ENCODE results near the gene ANKRD16. TPM values are rescaled to one million over a fixed set of nuclear protein-coding genes. Genes with fewer than 3 reads are reported as not detected.

Gene ANKRD16
- total RNA-seq, 1 donor from 2014 or later = 2.4 TPM

DNA sequence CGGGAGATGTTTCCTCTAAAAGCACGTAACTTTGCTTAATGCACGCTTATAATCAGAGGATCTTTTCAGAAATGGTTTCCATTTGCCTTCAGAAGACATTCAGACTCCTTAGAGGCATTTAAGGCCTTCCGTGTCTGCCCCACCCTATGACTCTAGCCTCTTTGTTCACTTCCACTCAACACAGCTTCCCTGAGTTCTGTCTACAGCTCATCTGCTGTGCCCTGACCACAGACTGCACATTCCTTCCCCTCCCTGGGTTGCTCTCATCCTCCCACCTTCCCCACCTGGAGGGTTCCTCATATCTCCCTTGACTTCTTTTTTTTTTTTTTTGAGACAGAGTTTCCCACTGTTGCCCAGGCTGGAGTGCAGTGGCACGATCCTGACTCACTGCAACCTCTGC is 17.0 kb upstream of the ANKRD16 start:
- intact Hi-C loops (cut with DNase I) = no loop called here
- ATAC-seq (ENCODE audit: poor library complexity) (no peak), DNase-seq (no peak)

DNA sequence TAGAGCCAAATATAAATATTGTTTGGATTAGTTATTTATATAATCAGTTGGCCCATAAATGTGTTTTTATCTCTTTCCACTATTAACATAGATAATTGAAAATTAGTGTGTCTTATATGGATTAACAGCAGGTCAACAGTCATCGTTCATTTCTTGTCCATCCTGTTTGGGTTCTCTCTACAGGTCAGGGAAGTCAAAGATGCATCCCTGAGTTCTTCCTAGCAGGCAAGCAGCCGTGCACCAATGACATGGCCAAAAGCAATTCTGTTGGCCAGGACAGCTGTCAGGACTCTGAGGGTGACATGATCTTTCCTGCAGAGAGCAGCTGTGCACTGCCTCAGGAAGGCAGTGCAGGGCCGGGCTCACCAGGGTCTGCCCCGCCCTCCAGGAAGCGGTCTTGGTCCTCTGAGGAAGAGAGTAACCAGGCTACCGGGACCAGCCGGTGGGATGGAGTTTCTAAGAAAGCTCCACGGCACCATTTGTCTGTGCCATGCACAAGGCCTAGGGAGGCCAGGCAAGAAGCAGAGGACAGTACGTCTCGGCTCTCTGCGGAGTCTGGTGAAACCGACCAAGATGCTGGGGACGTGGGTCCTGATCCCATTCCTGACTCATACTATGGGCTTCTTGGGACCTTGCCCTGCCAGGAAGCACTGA is 16.3 kb upstream of the ANKRD16 start:
- ATAC-seq (ENCODE audit: poor library complexity) = peak; percentile 73
- intact Hi-C loops (cut with DNase I) = no loop called here
- DNase-seq = peak; percentile 63

DNA sequence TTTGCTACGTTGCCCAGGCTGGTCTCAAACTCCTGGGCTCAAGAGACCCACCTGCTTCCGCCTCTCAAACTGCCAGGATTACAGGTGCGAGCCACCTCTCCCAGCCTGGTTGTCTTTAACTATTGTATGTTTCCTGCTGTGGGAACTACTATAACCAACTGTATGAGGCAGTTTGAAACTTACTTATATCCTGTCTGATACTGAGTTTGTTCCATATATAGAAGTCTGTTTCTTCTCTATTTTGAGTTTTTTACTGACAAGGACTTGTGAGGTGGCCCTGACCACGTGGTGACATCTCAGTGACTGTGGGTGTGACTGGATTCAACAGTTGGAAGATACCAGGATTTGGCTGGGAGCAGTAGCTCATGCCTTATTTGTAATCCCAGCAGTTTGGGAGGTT is 14.5 kb upstream of the ANKRD16 start:
- DNase-seq = no peak
- ATAC-seq (ENCODE audit: poor library complexity) = peak; percentile 75
- intact Hi-C loops (cut with DNase I) = no loop called here

DNA sequence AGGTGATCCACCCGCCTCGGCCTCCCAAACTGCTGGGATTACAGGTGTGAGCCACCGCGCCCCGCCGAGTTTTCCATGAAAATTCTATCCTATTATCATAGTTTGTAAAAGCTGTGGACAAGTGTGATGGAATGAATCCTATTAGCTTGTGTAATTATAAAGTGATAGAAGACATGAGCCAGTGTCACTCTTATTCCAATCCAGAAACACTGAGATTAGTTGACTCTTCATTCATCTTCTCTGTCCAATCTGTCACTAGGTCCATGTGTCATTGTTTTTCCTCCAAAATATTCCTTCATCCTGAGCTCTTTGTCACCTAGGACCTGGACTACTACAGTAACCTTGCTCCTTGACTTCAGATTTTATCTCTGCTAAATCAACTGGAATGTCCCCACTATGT is 13.9 kb upstream of the ANKRD16 start:
- ATAC-seq (ENCODE audit: poor library complexity) = peak; percentile 19
- intact Hi-C loops (cut with DNase I) = no loop called here

DNA sequence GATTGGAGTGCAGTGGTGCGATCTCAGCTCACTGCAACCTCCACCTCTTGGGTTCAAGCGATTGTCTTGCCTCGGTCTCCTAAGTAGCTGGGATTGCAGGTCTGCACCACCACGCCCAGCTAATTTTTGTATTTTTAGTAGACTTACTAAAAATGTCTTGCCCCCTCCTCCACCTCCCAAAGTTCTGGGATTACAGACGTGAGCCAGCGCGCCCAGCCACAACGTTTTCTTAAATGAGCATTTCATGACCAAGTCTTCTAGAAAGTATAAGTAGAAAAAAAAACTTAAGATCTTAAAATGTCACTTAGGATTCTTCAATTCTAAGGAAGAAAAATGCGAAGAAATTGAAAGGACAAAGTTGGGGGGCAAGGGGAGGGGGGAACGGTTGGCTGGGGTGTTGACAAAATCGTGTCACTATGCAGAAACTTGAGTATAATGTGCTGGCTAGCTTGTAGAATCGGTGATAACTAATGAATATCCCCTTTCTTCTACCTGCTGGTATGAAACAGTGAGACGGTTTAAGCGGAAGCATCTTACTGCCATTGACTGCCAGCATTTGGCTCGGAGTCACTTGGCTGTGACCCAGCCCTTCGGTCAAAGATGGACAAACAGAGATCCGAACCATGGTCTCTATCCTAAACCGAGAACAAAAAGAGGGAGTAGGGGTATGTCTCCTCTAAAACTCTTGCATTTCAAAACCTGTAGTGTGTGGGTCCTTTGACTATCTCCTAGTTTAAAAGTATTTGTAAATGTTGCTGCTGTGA is 13.0 kb upstream of the ANKRD16 start:
- ATAC-seq (ENCODE audit: poor library complexity) (peak; percentile 41), DNase-seq (peak; percentile 60)
- intact Hi-C loops (cut with DNase I) = no loop called here

More for the DNA sequence above, 13.9 kb upstream of the ANKRD16 start:
- no peak for DNase-seq

DNA sequence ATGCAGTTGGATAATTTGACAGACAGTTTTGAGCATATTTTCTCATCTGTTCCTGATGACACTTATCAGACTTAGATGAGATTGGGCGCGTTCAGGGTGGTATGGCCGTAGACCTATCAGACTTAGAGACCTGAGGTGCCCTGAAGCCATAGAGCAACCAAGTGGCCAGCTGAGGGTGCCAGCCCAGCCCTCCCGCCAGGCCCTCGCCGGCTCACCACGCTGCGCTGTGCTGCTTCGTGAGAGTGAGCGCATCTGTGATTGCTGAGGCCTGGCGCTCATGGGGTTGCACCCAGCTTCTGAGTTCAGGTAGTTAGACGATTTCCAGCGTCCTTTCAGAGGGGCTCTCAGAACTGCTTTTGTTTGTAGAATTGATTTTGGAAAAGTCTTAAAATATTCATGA is 10.6 kb upstream of the ANKRD16 start:
- intact Hi-C loops (cut with DNase I) = no loop called here
- ATAC-seq (ENCODE audit: poor library complexity) = no peak
- DNase-seq = no peak

DNA sequence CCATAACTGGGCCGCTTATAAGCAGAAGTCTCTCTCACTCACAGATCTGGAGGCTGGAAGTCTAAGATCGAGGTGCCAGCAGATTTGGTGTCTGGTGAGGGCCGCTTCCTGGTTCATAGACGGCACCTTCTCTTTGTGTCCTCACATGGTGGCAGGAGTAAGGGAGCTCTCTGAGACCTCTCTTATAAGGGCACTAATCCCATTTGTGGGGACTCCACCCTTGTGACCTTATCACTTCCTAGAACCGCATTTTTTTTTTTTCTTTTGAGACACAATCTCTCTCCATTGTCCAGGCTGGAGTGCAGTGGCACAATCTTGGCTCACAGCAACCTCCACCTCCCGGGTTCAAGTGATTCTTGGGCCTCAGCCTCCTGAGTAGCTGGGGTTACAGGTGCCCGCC is 8.5 kb upstream of the ANKRD16 start:
- ATAC-seq (ENCODE audit: poor library complexity) = no peak
- intact Hi-C loops (cut with DNase I) = no loop called here
- no peak for DNase-seq

DNA sequence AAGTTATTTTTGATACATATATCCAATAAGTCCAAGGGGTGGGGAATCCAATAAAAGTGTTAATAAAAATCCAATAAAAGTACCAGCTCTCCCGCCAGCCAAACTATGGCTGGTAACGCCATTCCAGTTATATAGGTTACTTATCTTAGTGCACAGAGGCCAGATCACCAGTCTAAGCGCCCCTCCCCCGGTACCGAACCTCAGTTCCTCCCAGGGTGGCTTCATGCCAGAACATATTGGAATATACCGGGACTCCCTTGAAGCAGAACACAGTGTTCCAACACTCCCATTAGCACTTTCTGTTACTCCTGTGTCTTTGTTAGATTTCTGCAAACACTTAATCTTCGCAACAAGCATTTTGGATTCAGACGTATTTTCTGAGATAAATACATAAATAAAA is 7.8 kb upstream of the ANKRD16 start:
- ATAC-seq (ENCODE audit: poor library complexity) (no peak), DNase-seq (no peak)
- intact Hi-C loops (cut with DNase I) = no loop called here

DNA sequence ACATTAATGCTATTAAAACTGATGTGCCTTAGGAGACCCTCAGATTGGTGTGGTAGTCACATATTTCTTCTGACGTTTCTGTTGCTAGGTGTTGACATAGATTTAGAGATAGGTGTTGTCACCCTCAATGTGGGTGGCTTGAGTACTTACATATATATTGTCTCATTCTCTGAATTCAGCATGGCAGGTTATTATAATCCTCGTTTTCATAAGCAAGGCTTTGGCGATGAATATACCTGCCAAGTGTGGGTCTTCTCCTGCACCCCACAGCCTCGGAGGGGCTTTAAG is 7.3 kb upstream of the ANKRD16 start:
- ATAC-seq (ENCODE audit: poor library complexity) (no peak), DNase-seq (no peak)
- intact Hi-C loops (cut with DNase I) = no loop called here

DNA sequence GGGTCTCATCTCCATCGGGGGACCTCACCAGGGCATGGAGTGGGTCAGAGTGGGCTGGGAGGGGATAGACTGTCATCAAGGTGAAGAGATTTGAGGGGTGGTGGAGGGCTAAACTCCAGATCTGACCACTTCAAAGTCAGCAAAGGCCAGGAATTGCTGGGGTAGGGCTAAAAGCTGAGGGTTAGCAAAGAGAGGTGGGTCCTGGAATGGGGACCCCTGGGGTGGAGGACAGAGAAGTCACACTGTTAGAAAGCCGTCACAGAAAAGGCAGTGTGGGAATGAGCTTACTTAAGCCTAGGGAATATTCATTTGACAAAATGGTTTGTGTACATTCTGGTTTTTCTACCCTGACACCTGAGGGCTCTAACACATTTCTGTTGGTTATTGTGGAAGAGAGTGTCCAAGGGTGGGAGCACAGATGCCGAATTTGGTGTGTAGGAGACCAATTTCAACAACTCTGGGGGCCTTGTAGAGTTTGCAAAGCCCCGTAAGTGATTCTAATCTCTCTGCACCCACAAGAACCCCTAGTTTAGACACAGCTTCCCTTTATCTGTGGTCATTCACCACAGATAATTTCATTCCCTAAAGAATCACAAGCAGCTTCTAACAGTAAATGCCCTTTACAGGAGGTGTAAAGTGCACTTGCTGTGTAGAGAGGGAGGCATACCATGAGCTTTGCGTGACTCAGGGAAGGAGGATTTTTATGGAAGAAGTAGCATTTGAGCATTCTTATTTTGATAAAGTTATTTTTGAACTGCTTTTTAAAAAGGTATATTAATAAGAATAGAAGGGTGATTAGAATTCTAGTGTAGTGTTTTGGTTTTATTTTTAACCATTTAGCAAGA is 6.7 kb upstream of the ANKRD16 start:
- no peak for DNase-seq
- intact Hi-C loops (cut with DNase I) = no loop called here
- ATAC-seq (ENCODE audit: poor library complexity) = peak; percentile 3

DNA sequence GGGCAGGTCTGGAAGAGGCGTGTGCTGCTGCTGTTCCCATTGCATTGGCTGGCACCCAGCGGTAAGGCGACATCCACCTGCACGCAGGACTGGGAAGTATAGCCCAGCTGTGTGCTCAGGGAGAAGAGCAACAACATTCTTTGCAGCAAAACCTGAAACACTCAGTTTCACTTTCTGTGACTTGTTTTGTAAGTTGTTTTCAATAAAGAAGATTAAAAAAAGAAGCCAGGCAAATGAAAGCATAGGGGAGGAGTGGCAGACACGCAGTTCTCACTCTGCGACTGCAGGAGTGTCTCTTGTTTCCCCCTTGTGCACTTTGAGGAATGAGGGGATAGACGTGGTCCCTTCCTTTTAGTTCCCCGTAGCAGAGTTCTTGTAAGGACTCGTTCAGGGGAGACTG is 6.1 kb upstream of the ANKRD16 start:
- intact Hi-C loops (cut with DNase I) = no loop called here
- DNase-seq (no peak), ATAC-seq (ENCODE audit: poor library complexity) (no peak)

DNA sequence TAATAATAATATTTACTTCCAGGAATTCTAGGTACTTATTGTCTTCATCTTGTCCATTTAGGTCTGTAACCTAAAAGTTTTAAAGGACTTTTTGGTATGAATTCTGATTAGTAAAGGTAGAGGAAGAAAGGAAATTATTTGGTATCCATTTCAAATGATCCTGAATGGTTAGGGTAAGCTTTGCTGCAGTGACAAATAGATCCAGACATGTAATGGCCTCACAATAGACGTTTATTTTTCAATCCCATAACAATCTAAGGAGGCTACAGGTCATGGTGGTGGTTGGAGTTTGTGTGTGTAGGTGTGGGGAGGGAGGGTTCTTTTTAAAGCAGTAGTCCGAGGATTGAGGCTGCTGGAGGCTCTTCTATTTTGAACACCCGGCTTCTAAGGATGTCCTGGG is 5.7 kb upstream of the ANKRD16 start:
- intact Hi-C loops (cut with DNase I) = no loop called here
- no peak for ATAC-seq (ENCODE audit: poor library complexity)
- no peak for DNase-seq

DNA sequence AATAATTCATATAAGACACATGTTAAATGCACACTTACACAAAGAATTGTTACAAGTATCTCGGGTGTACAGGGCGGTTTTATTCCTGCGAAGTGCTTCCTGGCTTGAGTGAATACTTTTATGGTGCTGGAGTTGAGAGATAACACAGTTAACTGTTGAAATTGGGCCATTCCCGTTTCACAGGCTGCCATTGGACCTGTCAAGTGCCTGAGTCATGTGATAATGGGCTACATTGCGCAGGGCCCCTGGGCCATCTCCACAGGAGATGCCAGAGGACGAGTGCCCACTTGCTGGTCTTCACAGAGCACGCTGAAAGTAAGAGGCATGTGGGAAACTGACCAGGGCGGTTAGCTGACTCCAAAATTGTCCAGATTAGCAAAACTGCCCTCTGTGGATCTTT is 5.2 kb upstream of the ANKRD16 start:
- ATAC-seq (ENCODE audit: poor library complexity) (peak; percentile 63), DNase-seq (peak; percentile 77)
- intact Hi-C loops (cut with DNase I) = no loop called here

DNA sequence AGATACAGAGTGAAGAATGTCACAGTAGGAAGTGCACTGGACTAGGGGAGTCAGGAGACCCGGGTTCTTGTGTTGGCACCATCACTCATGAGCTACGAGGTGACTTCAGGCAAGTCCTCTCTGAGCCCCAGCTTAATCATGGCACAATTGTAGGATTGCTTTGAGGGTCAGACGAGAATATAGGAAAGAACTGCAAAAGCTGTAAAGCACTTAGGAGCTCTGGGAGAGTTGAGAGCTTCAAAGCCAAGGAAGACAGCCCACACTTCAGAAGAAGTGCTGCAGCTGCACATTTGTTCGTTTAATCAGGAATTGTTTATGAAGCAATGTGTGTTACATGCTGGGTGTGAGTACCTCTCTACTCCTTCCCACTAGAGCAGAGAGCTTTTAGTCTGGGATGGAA is 4.7 kb upstream of the ANKRD16 start:
- DNase-seq = no peak
- intact Hi-C loops (cut with DNase I) = no loop called here
- no peak for ATAC-seq (ENCODE audit: poor library complexity)

DNA sequence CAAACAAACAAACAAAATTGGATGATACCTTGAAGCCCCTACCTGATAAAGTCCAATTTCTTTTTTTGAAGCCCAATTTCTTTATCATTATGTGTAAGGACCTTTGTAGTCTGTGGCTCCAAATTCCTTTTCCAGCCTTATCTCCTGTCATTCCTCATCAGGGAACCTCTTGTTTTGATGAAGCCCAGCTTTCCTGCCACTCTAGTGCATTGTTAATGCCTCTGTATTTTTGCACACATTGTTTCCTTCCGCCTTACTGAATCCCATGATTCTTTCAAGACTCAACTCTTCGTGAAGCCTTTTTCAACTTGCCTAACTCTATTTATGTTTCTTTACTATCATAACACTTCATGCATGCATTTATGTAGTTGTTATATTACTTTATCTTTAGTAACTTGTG is 3.6 kb upstream of the ANKRD16 start:
- ATAC-seq (ENCODE audit: poor library complexity) (no peak), DNase-seq (no peak)
- intact Hi-C loops (cut with DNase I) = no loop called here

DNA sequence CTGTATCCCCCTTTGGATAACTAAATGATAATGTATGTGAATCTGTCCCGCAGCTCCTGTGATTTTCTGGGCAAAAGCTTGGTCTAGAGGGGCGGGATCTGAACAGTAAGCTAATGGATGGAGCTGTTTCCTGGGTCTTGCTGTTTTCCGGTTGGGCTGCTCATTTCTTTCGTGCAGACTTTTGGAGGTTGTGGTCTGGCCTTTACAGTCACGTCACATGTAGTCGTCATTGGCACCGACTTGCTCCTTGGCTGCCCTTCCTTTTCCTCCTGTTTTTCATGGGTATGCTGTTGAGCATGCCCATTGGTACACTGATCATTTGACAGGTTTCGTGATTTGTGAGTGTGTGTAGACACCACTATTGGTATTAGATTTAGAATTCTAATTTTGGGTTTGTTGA is 2.3 kb upstream of the ANKRD16 start:
- intact Hi-C loops (cut with DNase I) = no loop called here
- DNase-seq (no peak), ATAC-seq (ENCODE audit: poor library complexity) (no peak)

DNA sequence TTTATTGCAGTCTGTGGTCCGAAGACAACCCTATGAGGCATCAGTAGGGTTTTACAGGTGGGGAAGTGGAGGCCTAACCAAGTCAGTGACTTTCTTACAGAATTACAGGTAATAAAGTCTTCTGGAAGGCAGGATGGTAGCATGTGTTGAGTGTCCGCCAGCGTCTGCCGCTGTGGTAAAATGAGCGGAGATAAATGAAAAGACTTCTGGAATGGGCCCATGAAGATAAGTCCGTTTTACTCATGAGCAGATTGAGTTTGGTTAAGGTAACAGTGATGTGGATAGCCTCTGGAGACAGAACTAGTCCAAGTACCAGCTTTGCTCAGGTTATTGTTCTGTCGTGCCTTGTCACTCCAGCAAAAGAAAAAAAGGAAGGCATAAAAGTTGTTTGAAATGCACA is 1.3 kb upstream of the ANKRD16 start:
- ATAC-seq (ENCODE audit: poor library complexity) = no peak
- intact Hi-C loops (cut with DNase I) = no loop called here
- DNase-seq = no peak

DNA sequence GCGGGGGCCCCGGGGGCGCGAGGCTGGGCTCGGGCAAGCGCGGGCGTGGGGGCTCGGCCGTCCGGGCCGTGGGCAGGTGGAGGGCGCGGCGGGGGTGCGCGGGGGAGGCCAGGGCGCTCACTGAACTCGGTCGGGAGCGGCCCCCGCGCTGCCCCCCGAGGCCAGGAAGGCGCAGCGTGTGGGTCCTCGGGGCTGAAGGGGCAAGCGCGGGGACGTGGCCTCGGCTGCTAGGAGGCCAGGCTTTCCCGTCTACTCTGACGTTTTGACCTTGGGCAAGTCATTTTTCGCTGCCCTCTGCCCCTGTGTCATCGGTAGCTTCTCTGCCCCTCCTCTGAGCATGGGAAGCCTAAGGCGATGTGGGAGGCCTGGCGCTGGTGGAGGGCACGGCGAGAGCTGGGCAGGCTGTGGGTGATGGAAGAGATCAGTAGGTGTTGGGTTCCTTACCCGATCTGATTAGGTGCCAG is 791 bp upstream of the ANKRD16 start:
- intact Hi-C loops (cut with DNase I) = no loop called here
- ATAC-seq (ENCODE audit: poor library complexity) = no peak
- no peak for DNase-seq

DNA sequence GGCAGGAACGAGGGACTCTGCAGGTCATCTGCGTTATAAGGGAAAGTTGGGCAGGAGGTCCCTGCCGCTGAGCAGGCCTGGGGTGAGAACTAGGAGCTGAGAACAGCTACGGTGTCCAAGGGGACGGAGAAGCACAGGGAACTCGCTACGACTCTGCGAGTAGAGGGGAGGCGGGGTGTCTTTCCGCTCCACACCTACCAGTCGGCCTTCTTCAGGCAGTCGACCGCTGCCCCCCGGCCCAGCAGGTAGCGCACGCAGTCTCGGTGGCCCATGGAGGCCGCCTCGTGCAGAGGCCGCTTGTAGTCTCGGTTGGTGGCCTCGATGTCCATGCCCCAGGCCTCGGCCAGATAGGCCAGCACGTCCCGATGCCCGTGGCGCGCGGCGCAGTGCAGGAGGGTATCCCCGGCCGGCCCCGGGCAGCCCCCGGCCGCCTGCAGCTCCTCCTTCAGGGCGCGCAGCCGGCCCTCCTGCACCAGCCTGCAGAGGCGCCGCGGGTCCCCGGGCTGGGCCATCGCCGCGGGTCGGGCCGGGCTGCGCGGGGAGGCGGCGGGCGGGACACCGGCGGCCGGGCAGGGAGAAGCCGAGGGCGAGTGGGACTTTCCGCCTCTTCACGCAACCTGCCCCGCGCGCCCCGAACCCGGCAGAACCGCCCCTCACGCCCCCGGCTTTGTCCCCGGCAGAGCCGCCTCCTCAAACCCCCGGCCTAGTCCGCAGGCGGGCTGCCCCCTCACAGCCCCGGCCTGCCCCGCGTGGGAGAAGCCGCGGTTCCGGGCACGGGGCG is 660 bp downstream of the ANKRD16 start:
- intact Hi-C loops (cut with DNase I) = loop anchor here (5.0 kb wide), 1 partner anchor 77 kb away; the partner anchor contains the start of gene GDI2

More for the DNA sequence above, 660 bp downstream of the ANKRD16 start:
- DNase-seq = peak; percentile 53
- ATAC-seq (ENCODE audit: poor library complexity) = peak; percentile 36
